HepG2 (cell line): ENCODE measurements around the gene GRK5. TPM values are rescaled to one million over a fixed set of nuclear protein-coding genes. Genes with fewer than 3 reads are reported as not detected.
A peak's percentile ranks its signal among the peaks of the same experiment; 100 is the strongest.

Experiments
- FOXK1 ChIP-seq: sonication (generic); formaldehyde crosslinking; IDR thresholded peaks from 2 replicates; pipeline ENCODE4 v1.4.0; 2020; ENCODE audit warnings: low read depth, missing genetic modification reagents, borderline replicate concordance
- MAF1 ChIP-seq: sonication (generic); formaldehyde crosslinking; IDR thresholded peaks from 2 replicates; pipeline ENCODE4 v1.5.0; 2020; ENCODE audit warnings: missing genetic modification reagents, borderline replicate concordance
- MTA1 ChIP-seq: sonication (generic); formaldehyde crosslinking; IDR thresholded peaks from 2 replicates; pipeline ENCODE4 v1.4.0; 2020; ENCODE audit warnings: missing genetic modification reagents, mild to moderate bottlenecking, borderline replicate concordance
- MXI1 ChIP-seq: IDR thresholded peaks from 3 replicates; pipeline ENCODE4 v1.6.1; 2012; ENCODE audit warnings: low read depth, low read length, inconsistent platforms, borderline replicate concordance
- NFYC ChIP-seq: IDR thresholded peaks from 2 replicates; pipeline ENCODE4 v1.6.1; 2016; ENCODE audit warnings: missing genetic modification reagents, missing compliant biosample characterization
- NR2F1 ChIP-seq, 2 experiments: fragments of 450-650 bp in 1 of 2; formaldehyde crosslinking in 1 of 2; IDR thresholded peaks; 2 replicates each; pipeline versions ENCODE4 v1.5.0 to v1.6.1; 2016 to 2020; ENCODE audit warnings: mild to moderate bottlenecking in 1 of 2, missing compliant biosample characterization in 1 of 2, missing genetic modification reagents in 1 of 2, moderate library complexity in 1 of 2
- SETDB1 ChIP-seq: sonication (generic); formaldehyde crosslinking; IDR thresholded peaks from 2 replicates; pipeline ENCODE4 v1.5.1; 2020; ENCODE audit warnings: missing genetic modification reagents, mild to moderate bottlenecking, borderline replicate concordance
- ZSCAN12 ChIP-seq: sonication (generic); formaldehyde crosslinking; IDR thresholded peaks from 2 replicates; pipeline ENCODE4 v1.9.0; 2021; ENCODE audit warnings: mild to moderate bottlenecking, missing genetic modification reagents
- ZSCAN30 ChIP-seq: sonication (generic); formaldehyde crosslinking; IDR thresholded peaks from 2 replicates; pipeline ENCODE4 v1.5.0; 2020; ENCODE audit warnings: mild to moderate bottlenecking, missing genetic modification reagents
- polyA plus RNA-seq, 8 experiments: library from polyadenylated mRNA; depleted of rRNA in 3 of 8; stranded (reverse) in 7 of 8; unstranded in 1 of 8; fragments of >200 nt; fragmentation: Illumina TruSeq in 4 of 8; extraction: Trizol in 4 of 8; gene quantifications; 2 replicates each; pipeline versions ENCODE4 v1.2.1 to v1.2.3, GENCODE V29; 2011 to 2016; ENCODE audit warnings: low read depth in 4 of 8, missing spikeins in 1 of 8, mixed read lengths in 1 of 8; ENCODE audit not compliant: insufficient read depth in 1 of 8
- total RNA-seq, 5 experiments: library from RNA; depleted of rRNA; stranded (reverse); fragments of >200 nt; fragmentation: Illumina TruSeq; extraction: Trizol; gene quantifications; 2 replicates each; pipeline ENCODE4 v1.2.3, GENCODE V29; 2016; ENCODE audit warnings: low read depth in 1 of 5
- TF ChIP-seq, protein P1 (sequence below): sonication (generic); formaldehyde crosslinking; IDR thresholded peaks from 2 replicates; pipeline ENCODE4 v1.4.0; 2020; ENCODE audit warnings: missing genetic modification reagents, mild to moderate bottlenecking, borderline replicate concordance
- TF ChIP-seq, protein P2 (sequence below): sonication (generic); formaldehyde crosslinking; IDR thresholded peaks from 2 replicates; pipeline ENCODE4 v1.4.0; 2020; ENCODE audit warnings: mild to moderate bottlenecking, missing genetic modification reagents, borderline replicate concordance
- TF ChIP-seq, protein P3 (sequence below): fragments of 450-650 bp; IDR thresholded peaks from 2 replicates; pipeline ENCODE4 v1.6.1; 2016
- TF ChIP-seq, protein P4 (sequence below): sonication (generic); formaldehyde crosslinking; IDR thresholded peaks from 2 replicates; pipeline ENCODE4 v1.9.0; 2022; ENCODE audit warnings: missing genetic modification reagents, mild to moderate bottlenecking, borderline replicate concordance
- TF ChIP-seq, protein P5 (sequence below), 2 experiments: sonication (generic) in 1 of 2; formaldehyde crosslinking in 1 of 2; IDR thresholded peaks; 2 replicates each; pipeline versions ENCODE4 v1.4.0 to v1.6.1; 2016 to 2020; ENCODE audit warnings: borderline replicate concordance in 1 of 2, low read depth in 1 of 2, mild to moderate bottlenecking in 1 of 2, missing genetic modification reagents in 1 of 2

The GRK5 gene
- total and polyA plus RNA-seq, 2 of the 13 experiments (the other 11 are each of a cell fraction or from before 2014, with no cell fraction given) = 10.4 to 12.6 TPM

DNA sequence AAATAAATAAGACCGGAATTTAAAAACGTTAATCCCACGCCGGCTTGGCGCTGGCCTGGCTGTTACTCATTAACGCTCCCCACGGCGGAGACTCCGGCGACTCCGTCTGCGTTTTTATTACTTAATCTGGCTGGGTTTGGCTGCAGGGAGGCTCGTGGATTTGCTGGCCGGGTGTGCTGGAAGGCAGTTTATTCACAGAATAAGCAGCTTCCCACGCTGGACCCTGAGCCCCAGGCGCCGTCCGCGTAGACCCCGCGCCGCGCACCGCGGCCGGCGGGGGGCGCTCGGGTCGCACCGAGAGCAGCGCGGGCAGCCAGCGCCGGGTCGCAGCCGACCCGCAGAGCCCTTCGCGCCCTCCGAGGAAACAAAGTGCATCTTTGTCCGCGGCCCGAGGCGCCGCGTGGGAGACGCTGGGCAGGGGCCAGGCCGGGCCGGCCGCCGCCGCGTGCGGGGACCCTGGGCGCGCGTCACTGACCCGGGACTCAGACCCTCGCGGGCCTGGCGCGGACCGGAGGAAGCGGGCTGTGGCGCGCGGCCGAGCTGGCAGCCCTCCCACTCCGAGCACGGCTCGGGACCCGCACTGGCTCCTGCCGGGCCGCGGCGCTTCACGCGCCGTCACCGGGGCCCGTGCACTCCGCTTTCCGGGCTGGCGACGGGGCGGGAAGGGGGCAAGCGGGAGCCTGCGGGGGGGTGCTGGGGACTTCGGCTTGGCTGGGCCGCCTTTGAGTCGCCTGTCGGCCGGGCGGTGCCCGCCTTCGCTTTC is 587 bp upstream of the GRK5 start (continued):
- TF ChIP-seq, protein P1, sequence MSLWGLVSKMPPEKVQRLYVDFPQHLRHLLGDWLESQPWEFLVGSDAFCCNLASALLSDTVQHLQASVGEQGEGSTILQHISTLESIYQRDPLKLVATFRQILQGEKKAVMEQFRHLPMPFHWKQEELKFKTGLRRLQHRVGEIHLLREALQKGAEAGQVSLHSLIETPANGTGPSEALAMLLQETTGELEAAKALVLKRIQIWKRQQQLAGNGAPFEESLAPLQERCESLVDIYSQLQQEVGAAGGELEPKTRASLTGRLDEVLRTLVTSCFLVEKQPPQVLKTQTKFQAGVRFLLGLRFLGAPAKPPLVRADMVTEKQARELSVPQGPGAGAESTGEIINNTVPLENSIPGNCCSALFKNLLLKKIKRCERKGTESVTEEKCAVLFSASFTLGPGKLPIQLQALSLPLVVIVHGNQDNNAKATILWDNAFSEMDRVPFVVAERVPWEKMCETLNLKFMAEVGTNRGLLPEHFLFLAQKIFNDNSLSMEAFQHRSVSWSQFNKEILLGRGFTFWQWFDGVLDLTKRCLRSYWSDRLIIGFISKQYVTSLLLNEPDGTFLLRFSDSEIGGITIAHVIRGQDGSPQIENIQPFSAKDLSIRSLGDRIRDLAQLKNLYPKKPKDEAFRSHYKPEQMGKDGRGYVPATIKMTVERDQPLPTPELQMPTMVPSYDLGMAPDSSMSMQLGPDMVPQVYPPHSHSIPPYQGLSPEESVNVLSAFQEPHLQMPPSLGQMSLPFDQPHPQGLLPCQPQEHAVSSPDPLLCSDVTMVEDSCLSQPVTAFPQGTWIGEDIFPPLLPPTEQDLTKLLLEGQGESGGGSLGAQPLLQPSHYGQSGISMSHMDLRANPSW = 0 out of 2 replicates have a peak, but pooled peaks have one; percentile 13
- TF ChIP-seq MAF1 = no peak
- TF ChIP-seq NFYC (CRISPR knock-in tag) = no peak
- TF ChIP-seq, protein P2, sequence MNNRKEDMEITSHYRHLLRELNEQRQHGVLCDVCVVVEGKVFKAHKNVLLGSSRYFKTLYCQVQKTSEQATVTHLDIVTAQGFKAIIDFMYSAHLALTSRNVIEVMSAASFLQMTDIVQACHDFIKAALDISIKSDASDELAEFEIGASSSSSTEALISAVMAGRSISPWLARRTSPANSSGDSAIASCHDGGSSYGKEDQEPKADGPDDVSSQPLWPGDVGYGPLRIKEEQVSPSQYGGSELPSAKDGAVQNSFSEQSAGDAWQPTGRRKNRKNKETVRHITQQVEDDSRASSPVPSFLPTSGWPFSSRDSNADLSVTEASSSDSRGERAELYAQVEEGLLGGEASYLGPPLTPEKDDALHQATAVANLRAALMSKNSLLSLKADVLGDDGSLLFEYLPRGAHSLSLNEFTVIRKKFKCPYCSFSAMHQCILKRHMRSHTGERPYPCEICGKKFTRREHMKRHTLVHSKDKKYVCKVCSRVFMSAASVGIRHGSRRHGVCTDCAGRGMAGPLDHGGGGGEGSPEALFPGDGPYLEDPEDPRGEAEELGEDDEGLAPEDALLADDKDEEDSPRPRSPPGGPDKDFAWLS (CRISPR knock-in tag) = no peak
- TF ChIP-seq NR2F1 (CRISPR knock-in tag; IDR thresholded peaks at IDR 0.05) = no peak
- no peak for TF ChIP-seq ZSCAN30 (CRISPR knock-in tag)
- TF ChIP-seq, protein P3, sequence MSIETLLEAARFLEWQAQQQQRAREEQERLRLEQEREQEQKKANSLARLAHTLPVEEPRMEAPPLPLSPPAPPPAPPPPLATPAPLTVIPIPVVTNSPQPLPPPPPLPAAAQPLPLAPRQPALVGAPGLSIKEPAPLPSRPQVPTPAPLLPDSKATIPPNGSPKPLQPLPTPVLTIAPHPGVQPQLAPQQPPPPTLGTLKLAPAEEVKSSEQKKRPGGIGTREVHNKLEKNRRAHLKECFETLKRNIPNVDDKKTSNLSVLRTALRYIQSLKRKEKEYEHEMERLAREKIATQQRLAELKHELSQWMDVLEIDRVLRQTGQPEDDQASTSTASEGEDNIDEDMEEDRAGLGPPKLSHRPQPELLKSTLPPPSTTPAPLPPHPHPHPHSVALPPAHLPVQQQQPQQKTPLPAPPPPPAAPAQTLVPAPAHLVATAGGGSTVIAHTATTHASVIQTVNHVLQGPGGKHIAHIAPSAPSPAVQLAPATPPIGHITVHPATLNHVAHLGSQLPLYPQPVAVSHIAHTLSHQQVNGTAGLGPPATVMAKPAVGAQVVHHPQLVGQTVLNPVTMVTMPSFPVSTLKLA = no peak
- TF ChIP-seq, protein P4, sequence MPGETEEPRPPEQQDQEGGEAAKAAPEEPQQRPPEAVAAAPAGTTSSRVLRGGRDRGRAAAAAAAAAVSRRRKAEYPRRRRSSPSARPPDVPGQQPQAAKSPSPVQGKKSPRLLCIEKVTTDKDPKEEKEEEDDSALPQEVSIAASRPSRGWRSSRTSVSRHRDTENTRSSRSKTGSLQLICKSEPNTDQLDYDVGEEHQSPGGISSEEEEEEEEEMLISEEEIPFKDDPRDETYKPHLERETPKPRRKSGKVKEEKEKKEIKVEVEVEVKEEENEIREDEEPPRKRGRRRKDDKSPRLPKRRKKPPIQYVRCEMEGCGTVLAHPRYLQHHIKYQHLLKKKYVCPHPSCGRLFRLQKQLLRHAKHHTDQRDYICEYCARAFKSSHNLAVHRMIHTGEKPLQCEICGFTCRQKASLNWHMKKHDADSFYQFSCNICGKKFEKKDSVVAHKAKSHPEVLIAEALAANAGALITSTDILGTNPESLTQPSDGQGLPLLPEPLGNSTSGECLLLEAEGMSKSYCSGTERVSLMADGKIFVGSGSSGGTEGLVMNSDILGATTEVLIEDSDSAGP = peak; percentile 36; the same call in 1 of the 2 replicates
- TF ChIP-seq SETDB1 (CRISPR knock-in tag) = no peak
- TF ChIP-seq MTA1 = peak; percentile 72
- TF ChIP-seq MXI1 = peak; percentile 36; the same call in 1 of the 3 replicates
- TF ChIP-seq, protein P5, sequence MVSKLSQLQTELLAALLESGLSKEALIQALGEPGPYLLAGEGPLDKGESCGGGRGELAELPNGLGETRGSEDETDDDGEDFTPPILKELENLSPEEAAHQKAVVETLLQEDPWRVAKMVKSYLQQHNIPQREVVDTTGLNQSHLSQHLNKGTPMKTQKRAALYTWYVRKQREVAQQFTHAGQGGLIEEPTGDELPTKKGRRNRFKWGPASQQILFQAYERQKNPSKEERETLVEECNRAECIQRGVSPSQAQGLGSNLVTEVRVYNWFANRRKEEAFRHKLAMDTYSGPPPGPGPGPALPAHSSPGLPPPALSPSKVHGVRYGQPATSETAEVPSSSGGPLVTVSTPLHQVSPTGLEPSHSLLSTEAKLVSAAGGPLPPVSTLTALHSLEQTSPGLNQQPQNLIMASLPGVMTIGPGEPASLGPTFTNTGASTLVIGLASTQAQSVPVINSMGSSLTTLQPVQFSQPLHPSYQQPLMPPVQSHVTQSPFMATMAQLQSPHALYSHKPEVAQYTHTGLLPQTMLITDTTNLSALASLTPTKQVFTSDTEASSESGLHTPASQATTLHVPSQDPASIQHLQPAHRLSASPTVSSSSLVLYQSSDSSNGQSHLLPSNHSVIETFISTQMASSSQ (IDR thresholded peaks at IDR 0.05; ENCODE audit: low read depth) = peak; percentile 46
- TF ChIP-seq, protein P5 (CRISPR knock-in tag; IDR thresholded peaks at IDR 0.05; ENCODE audit: borderline replicate concordance) = no peak
- TF ChIP-seq FOXK1 (CRISPR knock-in tag) = no peak
- TF ChIP-seq ZSCAN12 = no peak
